Head of caudate nucleus (tissue), 42 donors: ENCODE results near the gene USP6NL.
"Not testable (repeated sequence)": the region's sequence is repeated elsewhere in the genome, so short reads cannot be mapped to it uniquely, and the experiment has no call there.

Source experiments
- DNase-seq, 42 donors: peaks; one replicate each; pipeline versions ENCODE4 v3.0.0 to v3.0.0-alpha.2; 2020 to 2021; ENCODE audit warnings: mixed read lengths in 7 of 42
- intact Hi-C: fragments of 100-400 bp; cut with DNase I; formaldehyde crosslinking; loops from one replicate; pipeline ENCODE4 v1.15.0; 2022

USP6NL gene

DNA sequence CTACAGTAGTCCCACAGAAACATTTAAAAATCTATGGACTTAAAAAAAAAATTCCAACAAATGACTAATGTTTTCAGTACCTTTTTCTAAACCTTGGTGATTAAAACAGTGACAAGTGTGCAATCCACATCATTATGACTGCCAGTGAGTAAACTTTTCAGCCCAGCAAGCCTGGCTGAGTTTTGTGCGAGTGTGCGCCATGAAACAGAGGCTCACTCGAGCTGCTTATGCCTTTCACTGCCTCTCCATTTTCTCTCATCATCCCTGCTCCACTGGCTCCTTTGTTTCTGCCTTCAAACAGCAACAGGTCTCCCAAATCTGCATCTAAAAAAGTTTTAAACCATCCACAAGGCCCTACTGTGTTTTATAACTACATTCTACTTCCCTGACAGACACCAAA, 105.8 kb downstream of the USP6NL start:
- intact Hi-C loops = no loop called here
- DNase-seq = peak in 16 of 42 donors; percentile 16 to 74 (median 26)

DNA sequence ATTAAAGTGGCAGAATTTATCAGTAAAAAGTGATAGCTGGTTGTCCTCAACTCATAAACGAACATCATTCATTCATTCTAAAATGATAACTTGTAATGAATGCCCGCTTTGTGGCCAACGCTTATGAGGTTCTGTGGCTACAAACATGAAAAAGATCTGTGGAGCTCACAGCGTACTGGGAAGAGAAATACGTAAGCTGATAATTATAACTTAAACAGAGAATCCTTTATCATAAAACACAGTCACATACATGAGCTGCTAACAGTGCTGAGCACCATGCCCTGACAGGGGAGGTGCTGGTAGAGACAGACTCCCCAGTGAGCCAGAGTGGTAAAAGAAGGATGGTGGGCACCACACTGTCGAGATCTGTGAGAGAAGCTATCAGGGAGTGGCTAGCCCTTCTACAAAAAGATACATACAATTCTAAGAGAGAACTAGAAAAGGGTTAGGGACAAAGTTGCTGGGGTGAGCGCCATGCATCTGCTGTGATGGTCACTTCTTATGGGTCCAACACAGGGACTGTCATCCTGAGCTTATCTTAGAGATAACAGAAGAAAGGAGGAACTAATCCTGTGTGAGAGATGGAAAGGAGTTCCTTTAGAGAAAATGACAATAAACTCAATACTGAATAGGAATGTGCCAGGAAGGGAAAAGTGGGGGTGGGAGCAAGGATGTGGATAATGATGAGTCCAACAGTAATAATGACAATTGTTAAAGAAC, 106.7 kb downstream of the USP6NL start:
- DNase-seq = no peak
- intact Hi-C loops = no loop called here

DNA sequence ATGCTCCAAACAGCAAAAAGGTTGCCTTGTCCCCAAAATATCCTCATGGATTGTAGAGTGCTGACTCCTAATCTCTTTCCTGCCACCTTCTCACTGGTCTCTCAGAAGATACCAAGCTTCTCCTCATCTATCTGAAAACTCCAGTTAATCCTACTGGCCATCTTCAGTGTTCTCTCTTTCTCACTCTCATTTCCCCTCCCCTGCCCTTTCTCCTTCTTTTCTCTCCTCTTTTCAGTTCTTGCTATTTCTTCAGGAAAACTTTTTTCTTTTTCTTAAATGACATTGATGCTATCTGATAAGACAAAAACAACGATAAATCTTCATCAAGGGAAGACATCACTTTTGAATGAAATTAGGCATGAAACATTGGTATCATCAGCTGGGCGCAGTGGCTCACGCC, 109.8 kb downstream of the USP6NL start:
- intact Hi-C loops = no loop called here
- DNase-seq = no peak

DNA sequence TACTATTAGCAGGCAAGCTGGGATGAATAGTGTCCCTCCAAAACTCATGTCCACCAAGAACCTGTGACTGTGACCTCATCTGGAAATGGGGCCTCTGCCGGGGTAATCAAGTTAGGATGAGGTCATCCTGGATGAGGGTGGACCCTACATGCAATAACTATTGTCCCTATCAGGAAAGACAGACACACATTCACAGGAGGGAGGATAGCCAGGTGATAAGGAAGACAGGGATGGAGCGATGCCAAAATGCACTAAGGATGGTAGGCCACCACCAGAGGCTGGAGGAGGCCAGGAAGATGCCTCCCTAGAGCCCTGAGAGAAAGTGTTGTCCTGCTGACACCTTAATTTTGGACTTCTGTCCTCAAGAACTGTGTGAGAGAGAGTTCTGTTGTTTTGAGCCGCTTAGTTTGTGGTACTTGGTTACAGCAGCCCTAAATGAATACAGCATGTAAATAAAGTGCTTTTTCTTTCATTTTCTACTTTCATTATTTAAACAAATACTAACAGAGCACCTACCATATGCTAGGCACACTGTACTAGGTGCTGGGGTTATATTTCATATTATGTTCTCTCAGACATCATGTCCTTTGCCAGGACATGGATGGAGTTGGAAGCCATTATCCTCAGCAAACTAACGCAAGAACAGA, 111.9 kb downstream of the USP6NL start:
- no peak for DNase-seq

DNA sequence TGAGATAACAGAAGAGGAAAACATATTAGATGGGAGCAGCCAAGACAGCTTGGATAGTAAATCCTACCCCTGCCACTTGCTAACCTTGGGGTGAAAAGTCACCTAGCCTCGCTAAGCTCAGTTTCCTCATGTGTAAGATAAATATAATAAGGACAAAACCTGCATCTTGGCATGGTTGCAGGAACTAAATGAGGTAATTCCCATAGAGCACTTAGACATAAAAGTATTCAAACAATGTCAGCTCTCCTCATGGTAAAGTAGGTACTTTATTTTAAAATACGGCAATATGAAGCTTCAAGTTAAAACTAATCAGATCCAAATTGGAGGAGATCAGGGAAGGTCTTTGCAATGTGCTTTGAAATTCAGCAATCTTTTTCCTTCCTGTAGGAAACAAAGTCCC, 113.1 kb downstream of the USP6NL start:
- intact Hi-C loops = no loop called here

More for the DNA sequence above, 111.9 kb downstream of the USP6NL start:
- intact Hi-C loops = no loop called here

DNA sequence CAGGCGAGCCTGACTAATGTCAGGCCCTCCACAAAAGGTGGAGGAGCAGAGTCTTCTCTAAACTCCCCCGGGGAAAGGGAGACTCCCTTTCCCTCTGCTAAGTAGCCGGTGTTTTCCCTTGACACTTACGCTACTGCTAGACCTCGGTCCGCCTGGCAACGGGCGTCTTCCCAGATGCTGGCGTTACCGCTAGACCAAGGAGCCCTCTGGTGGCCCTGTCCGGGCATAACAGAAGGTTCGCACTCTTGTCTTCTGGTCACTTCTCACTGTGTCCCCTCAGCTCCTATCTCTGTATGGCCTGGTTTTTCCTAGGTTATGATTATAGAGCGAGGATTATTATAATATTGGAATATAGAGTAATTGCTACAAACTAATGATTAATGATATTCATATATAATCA, 116.5 kb downstream of the USP6NL start:
- DNase-seq = peak in 12 of 42 donors; percentile 11 to 52 (median 30)
- intact Hi-C loops = not testable (repeated sequence)

More for the DNA sequence above, 113.1 kb downstream of the USP6NL start:
- no peak for DNase-seq

DNA sequence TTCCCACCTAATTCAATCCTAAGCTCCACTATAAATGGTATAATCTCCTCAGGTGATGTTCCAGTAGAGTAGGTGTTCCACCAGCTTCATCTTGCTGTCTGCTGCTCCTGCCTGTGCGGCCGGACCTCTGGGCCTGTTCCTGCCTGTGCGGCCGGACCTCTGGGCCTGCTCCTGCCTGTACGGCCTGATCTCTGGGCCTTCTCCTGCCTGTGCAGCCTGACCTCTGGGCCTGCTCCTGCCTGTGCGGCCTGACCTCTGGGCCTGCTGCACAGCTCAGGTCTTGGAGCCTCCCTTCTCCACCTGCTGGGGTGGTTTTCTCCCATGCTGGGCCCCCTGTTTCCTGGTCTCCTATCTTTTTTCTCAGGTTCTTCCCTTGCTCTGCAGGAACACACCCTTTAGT, 117.8 kb downstream of the USP6NL start:
- intact Hi-C loops = no loop called here
- DNase-seq = no peak

DNA sequence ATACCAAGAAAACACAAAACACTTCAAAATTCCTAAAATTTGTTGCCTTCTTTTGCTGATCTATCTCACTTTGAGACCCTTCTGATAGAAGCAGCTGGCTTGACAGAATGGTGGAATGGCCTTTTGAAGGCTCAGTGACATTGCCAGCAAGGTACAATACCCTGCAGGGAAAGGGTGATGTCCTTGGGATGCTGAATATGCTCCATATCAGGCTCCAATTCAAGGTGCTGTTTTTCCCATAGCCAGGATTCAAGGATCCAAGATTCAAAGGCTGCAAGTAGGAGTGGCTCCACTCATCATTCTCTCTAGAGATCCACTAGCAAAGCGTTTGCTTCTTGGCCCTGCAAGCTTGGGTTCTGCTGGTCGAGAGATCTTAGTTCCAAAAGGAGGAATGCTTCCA, 120.4 kb downstream of the USP6NL start:
- no peak for DNase-seq
- intact Hi-C loops = no loop called here

DNA sequence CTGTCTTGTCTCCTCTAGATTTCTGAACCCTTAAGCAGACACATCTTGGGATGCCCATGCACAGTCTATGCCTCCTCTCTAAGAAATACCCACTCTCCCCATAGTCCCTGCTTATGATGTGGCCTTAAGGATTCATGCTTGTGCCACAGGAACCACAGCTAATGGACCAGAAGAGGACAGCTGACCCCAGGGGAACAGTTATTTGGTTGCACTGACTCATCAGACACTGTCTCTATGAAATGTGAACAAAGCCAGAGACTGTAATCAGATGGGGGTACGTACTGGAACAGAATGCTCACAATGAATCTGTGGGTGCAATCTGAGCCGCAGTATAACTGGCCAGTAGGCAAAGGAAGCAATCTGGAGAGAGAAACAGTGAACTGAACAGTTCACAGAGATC, 121.9 kb downstream of the USP6NL start:
- intact Hi-C loops = no loop called here
- DNase-seq = no peak

DNA sequence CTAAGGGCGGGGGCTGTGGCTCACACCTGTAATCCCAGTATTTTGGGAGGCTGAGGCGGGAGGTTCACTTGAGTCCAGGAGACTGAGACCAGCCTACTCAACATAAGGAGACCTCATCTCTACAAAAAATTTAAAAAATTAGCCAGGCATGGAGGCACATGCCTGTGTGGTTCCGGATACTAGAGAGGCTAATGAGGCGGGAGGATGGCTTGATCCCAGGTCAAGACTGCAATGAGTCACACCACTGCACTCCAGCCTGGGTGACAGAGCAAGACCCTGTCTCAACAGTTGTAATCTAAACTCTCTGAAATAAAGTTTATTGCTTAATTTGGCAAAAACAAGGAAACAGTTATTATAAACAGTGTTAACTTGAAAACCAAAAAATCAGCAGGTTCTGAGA, 123.3 kb downstream of the USP6NL start:
- intact Hi-C loops = no loop called here
- no peak for DNase-seq

DNA sequence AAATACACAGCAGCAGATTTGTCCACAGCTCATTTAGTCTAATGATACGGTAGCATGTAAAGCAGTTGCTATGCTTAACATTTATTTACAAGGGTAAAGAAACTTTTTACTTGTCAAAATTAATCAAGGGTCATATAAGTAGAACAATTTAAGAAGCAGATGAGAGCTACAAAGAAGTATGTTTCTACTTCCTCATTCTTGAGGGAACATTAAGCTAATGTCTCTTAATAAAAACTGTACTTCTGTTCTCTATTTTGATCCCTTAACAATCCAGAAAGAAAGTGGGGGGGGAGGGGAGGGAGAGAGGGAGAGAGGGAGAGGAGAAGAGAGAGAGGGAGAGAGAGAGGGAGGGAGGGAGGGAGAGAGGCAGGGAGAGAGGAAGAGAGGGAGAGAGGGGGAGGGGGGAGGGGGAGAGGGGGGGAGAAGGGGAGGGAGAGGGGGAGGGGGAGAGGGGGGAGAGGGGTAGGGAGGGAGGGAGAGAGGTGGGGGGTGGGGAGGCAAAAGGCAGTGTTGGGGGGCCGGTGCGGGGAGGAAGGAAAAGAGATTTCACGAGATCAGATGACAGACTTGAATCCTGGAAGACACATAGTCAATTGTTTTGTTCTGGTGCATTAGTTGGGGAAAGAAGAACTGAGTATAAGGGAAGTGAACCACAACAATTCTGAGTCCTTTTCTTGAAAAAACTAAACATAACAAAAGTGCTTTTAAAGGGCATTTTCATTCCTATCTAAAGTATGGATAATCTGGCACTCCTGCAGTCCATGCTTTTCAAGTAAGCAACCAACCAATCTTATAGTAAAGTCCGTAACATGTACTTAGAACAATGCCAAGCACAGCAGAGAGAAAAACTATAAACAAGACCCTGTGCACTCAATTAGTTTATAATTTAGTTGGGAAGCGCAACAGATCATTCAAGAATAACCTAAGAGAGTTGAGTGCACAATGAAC, 128.0 kb downstream of the USP6NL start:
- DNase-seq = no peak
- intact Hi-C loops = no loop called here

DNA sequence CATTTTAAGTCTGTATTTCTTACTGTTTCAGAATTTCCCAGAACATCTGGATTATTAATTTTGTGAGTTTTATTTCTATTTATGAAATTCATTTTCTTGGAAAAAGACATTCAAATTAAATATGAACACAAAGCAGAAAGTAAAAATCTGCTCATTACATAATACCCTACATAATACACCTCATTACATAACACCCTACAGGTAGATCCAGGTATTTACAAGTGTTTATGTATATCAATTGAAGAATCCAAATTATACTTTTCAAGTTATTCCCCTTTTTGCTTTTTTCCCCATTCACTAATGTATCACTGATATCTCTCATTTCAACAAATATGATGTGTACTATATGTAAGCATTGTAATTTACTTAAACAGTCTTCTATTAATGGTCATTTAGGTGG, 129.1 kb downstream of the USP6NL start:
- intact Hi-C loops = no loop called here
- no peak for DNase-seq

DNA sequence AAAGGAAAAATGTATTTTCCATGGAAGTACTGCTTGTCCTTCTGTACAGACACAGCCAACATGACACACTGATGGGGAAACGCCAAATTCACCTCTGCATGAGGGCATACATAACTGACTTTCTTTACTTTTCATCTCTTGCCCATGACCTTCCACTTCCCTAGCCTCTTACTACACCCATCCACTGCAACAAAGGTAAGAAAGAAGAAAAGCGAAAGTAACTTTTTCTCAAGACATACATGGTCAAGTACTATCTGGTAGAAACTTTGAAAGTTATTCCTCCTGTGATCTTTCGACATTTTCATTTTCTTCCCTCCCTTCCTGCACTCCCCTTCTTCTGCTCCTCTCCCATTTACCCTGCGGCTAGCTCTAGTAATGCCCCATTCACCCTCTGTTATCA, 130.8 kb downstream of the USP6NL start:
- intact Hi-C loops = no loop called here
- DNase-seq = no peak

DNA sequence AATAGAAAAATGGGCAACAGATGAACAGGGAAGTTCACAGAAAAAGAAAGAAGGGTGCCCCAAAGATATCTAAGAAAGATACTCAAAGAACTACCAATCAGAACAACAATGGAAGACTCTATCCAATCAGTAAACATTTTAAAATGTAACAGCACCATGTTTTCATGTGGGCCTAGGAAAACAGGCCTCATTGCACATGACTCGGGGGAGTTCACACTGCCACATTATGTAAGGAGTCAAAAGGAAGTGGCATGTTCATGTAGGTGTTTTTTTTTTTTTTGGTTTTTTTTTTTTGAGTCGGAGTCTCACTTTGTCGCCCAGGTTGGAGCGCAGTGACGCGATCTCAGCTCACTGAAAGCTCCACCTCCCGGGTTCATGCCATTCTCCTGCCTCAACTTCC, 132.2 kb downstream of the USP6NL start:
- no peak for DNase-seq
- intact Hi-C loops = no loop called here

DNA sequence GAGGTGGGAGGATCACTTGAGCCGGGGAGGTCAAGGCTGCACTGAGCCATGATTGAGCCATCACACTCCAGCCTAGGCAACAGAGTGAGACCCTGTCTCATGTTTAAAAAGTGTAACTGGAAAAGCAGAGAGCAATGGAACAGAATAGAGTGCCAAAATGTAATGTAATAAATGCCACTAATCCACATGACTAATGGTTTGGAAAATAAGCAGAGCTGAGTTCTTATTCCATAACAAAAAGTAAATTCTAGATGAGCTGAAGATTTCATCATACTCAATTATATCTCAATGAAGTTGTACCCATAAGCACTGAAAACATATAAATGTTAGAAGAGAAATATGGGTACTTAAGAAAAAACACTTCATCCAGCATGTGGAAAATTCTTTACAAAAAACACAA, 132.6 kb downstream of the USP6NL start:
- no peak for DNase-seq
- intact Hi-C loops = no loop called here

DNA sequence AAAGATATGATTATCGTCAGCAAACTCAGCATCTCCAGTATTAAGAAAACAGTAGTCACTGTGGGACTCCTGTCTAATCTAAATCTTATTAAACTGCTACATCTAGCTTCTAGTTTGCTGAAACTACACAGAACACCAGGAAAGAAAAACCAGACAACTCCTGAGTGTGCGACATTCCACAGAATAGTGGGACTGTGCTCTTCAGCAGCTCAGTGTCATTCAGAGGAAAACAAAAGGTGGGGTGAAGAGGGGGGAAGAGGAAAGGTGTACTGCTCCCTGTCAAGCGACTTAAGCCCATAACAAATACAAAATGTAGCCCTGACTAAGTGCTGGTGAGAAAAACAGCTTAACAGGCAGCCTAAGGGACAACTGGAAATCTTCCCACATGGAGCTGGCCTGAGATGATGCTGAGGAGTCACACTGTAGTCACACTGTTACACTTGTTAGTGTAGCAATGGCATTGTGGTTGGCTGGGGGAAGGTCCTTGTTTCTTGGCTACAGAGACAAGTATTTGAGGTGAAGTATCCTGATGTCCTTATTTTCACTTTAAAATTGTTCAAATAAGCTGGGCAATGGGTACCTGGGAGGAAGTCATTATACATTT, 135.5 kb downstream of the USP6NL start:
- intact Hi-C loops = no loop called here
- no peak for DNase-seq

DNA sequence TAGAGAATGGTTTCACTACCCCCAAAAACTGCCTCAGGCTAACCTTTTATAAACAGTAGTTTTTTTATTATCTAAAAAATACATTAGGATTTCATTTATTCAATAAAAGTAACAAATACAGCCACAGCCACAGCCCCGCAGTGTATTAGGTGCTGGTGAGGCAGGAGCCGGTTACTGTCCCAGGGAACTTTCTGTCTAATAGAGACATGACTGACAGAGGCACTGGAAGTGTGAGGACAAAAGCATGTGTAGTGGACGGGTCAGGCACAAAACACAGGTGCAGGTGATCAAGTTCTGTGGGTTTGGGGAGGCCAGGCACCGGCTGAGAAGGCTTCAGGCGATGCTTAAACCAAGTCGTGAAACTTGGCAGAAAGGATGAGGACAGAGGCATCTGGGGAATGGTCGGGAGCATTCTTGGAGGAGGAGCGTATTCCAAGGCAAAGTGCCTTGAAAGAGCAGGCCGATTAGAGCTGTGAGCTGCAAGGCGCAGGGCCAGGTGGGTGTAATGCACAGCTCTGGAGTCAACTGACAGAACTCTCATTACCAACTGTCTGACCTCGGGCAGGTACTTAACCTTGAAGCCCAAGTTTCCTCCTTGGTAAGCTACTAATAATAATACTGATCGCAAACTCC, 138.2 kb downstream of the USP6NL start:
- intact Hi-C loops = no loop called here
- no peak for DNase-seq

DNA sequence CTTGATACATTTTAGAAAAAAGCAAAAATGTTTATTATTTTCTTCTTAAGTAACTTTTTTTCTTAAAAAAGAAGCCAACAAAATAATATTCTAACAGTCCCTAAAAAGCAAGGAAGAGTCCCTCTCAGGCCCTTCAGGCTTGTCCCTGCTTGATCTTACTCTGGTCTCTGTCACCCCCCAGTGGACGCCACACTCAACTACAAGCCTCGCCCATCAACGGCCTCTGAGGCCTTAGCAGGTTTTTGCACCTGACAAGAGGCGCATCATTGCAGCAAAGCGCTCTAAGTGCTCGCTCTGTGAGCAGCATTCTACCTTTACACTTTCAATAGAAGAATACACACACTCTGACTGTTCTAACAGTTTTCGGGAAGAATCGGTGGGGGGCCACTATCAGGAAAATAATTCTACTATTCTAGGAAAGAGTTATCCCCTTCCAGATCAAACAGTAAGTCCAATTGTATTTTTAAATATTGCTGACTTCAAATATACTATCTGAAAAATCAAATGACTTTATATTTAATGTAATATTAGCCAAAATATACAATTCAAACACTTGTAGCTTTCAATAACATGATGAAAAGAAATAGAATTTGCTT, 139.2 kb downstream of the USP6NL start:
- intact Hi-C loops = no loop called here
- peak; percentile 59 to 90 (median 78) for DNase-seq
